Testis (tissue), 2 donors: ENCODE measurements around the gene SPRYD4.

Experiments used
- CTCF ChIP-seq, 3 experiments: fragments of 450-650 bp in 2 of 3; fragments of 200-600 bp in 1 of 3; sonication (generic) in 1 of 3; IDR thresholded peaks; one replicate each; pipeline ENCODE4 v1.5.1; 2016 to 2019; ENCODE audit warnings: antibody characterized with exemption in 3 of 3, mild to moderate bottlenecking in 2 of 3, moderate library complexity in 1 of 3
- POLR2A ChIP-seq: fragments of 450-650 bp; IDR thresholded peaks from one replicate; pipeline ENCODE4 v1.6.1; 2017; ENCODE audit warnings: antibody characterized with exemption, mild to moderate bottlenecking, moderate library complexity

- TF ChIP-seq CTCF (IDR thresholded peaks at IDR 0.05) (no peak), POLR2A (no peak)
Observed at GRCh38 chr12:56517854-56518253, 49.5 kb downstream of the SPRYD4 start.
